GM19397 (cell line): ENCODE results near the gene HOXC13.

ENCODE experiments used
- ATAC-seq: cut with Tn5 transposase; IDR thresholded peaks from one replicate; pipeline ENCODE4 v1.9.1; 2021; ENCODE audit warnings: mild to moderate bottlenecking, moderate library complexity; ENCODE audit not compliant: unreplicated experiment

The HOXC13 gene

GRCh38 chr12:53969588-53970259, 31.1 kb downstream of the HOXC13 start:
- ATAC-seq, result no peak

DNA sequence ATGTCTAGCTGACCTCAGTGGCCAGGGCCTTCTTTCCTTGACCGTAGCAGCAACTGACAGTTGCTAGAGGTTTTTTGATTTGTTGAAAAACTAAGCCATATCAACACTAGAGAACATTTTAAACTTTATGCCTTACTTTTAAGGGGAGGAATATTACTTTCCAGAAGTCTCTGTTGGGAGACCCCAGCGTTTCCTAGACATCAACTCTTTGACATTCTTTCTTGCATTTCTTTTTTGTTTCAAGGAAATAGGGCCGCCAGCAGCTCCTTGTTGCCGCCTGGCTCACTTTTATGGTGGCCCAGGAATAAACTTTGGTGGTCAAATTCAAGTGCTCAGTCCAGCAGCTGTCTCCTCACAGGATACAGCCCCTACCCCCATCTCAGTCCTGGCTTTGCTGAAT, 31.8 kb downstream of the HOXC13 start:
- no peak for ATAC-seq

DNA sequence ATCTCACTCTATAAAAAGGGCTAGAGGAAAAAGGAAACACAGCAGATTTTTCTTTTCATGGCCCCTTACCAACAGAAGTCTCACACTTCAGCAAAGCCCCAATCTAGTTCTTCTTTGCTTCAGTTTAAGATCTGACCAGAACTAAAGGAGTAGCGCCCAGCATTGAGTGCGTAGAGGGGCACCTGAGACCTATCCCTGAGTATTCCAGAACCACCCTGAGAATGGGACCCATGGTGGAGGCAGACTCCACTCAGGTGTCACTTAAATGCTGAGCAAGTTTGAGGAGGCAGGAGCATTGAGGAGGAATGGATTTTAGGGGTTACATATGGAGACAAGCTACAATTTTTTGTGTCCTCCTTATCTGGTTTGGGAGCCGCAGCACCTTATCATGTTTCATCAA, 32.5 kb downstream of the HOXC13 start:
- ATAC-seq, result no peak

- ATAC-seq, result no peak
Measured at GRCh38 chr12:53971686-53972085, 33.1 kb downstream of the HOXC13 start.

DNA sequence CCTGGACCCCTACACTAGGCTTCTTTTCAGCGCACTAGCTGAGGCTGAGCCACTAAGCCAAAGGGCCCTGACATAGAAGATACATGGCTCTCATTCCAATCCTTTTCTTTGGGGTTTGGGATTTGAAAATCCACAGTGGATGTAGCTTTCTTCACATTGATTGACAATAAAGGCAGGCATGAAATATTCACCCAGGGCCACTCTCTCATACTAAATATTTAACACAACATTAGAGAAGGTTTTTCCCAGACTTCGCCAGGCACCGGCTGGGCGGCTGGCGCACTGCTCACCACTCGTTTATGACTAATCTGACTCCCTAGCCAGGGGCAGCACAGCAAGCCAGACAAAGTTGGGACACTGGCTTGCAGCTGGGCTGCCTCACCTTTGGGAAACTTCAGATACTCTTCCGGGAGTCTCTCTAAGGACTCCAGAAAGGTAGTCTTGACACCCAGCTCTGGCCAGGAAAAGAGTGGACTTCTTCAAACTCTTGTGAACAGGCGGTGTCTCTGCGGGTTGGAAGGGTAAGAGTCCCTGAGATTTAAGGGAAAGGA, 33.6 kb downstream of the HOXC13 start:
- ATAC-seq, result no peak

- ATAC-seq, result no peak
Measured at GRCh38 chr12:53972722-53973235, 34.1 kb downstream of the HOXC13 start, which contains the start of gene HOXC11. TSS of gene HOXC11 (plus strand) at chr12:53973126. CDS start at chr12:53973242, 116 bp downstream.

GRCh38 chr12:53973236-53974042, 34.8 kb downstream of the HOXC13 start:
- no peak for ATAC-seq

GRCh38 chr12:53974084-53975063, 35.7 kb downstream of the HOXC13 start, which contains the start of gene HOTAIR:
TSS of gene HOTAIR (minus strand) at chr12:53974954.
- ATAC-seq, result no peak

DNA sequence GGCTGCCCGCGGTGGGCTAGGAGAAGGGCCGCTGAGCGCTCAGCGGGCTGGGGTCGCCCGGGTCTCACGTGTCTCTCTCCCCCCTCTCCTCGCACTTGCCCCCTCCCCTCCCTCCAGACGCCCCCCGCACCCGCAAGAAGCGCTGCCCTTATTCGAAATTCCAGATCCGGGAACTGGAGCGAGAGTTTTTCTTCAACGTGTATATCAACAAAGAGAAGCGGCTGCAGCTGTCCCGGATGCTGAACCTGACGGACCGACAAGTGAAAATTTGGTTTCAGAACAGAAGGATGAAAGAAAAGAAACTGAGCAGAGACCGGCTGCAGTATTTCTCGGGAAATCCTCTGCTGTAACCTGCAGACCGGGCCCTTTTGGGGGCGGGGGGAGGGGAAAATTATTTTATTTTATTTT, 36.4 kb downstream of the HOXC13 start:
- no peak for ATAC-seq

- ATAC-seq, result no peak
Measured at GRCh38 chr12:53975479-53976152, 37.0 kb downstream of the HOXC13 start.

- ATAC-seq, result no peak
Measured at GRCh38 chr12:53976172-53976822, 37.7 kb downstream of the HOXC13 start.

DNA sequence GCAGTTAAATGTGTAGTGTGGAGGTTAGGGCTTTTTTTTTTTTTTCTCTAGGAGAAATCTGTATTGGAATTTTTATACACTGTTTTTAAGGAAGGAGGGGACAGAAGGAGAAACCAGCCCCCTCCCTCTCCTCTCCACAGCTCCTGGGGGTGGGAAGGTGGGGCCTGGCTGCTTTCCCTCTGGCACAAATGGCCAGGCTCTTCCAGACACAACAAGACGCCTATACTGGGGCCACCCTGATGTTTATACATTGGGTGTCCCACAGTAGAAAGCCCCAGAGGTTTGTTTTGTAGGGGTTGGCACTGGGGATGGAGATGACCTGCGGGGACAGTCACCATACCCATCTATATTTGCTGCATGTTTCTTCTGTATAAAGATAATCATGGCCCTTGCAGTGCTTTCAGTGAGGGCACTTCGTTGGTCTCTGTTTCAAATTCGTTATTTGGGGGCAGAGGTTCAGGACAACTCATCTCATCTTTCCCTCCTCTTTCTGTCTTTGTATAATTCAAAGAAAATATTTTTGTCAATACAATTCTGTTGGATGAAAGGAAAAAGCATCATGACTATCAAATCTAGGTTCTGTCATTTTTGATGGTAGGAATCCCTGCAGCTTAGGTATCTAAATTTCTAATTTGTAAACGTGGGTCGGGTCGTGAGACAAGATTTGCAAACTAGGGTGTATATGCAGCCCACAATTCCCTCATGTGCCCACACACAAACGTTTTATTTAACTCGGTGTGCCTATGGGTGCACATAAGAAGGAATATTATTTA, 38.4 kb downstream of the HOXC13 start:
- no peak for ATAC-seq

GRCh38 chr12:53977596-53978445, 39.2 kb downstream of the HOXC13 start:
- no peak for ATAC-seq

- ATAC-seq, result no peak
Measured at GRCh38 chr12:53978477-53979356, 40.1 kb downstream of the HOXC13 start.

- no peak for ATAC-seq
Measured at GRCh38 chr12:53980104-53980801, 41.6 kb downstream of the HOXC13 start.

DNA sequence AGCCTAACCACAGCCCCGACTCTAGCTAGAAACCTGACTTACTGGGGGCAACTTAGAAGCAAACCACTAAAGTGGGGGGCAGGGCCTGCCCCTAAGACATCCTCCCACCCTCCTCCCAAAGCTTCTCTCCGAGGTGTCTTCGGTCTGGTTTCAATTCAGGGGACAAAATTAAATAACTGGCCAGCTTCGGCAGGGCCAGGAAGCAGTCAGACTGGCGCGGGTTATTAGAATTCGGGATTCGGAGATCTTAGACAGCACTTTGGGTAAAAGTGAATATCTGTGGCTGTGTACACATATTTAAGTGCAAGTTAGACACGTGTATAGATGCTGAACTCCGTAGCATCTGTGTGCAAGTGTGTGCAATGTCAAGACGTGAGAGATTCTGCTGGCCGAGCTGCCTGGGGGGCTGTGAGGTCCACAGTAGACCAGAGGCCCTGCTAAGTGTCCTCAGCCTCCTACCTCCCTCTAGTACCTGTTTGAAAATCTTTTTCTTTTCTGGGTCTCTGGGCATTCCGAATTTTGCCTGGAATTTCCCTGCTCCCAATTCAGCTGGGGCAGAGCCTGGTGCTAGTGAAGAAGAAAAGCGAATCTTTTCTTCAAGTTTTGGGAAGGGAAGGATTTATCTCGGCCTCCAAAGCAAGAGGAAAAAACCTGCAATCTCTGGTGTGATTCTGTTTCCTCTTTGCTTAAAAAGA, 42.3 kb downstream of the HOXC13 start:
- ATAC-seq, result no peak
